Keratinocyte (primary cell): ENCODE data around the gene TBC1D16. TPM values are rescaled to one million over a fixed set of nuclear protein-coding genes. Genes with fewer than 3 reads are reported as not detected.

Experiments used
- DNase-seq: peaks from one replicate; pipeline ENCODE4 v3.0.0-alpha.2; 2011; ENCODE audit warnings: low read depth, missing footprints, low spot score
- FAIRE-seq: peaks from 2 replicates; lab custom pipeline; 2011; peaks lifted over from hg19 to GRCh38; lab: Jason Lieb, UNC
- H2AFZ ChIP-seq: 2 replicates; pipeline ENCODE4 v1.6.0; 2012; ENCODE audit warnings: low read length, control low read depth, inconsistent platforms; ENCODE audit not compliant: control insufficient read depth
- H3K27ac ChIP-seq: 2 replicates; pipeline ENCODE4 v1.5.1; 2011; ENCODE audit warnings: low read length; ENCODE audit not compliant: control insufficient read depth, insufficient read depth
- H3K27me3 ChIP-seq: 3 replicates; pipeline ENCODE4 v1.6.0; 2011; ENCODE audit warnings: low read length; ENCODE audit not compliant: control insufficient read depth, insufficient read depth; ENCODE audit errors: extremely low read depth
- H3K36me3 ChIP-seq, 2 experiments: 2 replicates in 1 of 2; 3 replicates in 1 of 2; pipeline ENCODE4 v1.5.1; 2011; ENCODE audit warnings: low read length in 2 of 2, mild to moderate bottlenecking in 1 of 2; ENCODE audit not compliant: control insufficient read depth in 2 of 2, insufficient read depth in 2 of 2; ENCODE audit errors: extremely low read depth in 1 of 2
- H3K4me1 ChIP-seq: 3 replicates; pipeline ENCODE4 v1.5.1; 2011; ENCODE audit warnings: low read length; ENCODE audit not compliant: control insufficient read depth, insufficient read depth; ENCODE audit errors: extremely low read depth
- H3K4me2 ChIP-seq: 3 replicates; pipeline ENCODE4 v1.6.0; 2011; ENCODE audit warnings: low read depth, low read length; ENCODE audit not compliant: control insufficient read depth, insufficient read depth; ENCODE audit errors: extremely low read depth
- H3K4me3 ChIP-seq, 3 experiments: fragments of 200-600 bp in 1 of 3; sonication (generic) in 1 of 3; 2 replicates in 2 of 3; 3 replicates in 1 of 3; pipeline ENCODE4 v1.5.1; 2011 to 2016; ENCODE audit warnings: low read length in 3 of 3, mild to moderate bottlenecking in 3 of 3, control low read depth in 2 of 3, inconsistent platforms in 1 of 3, low read depth in 1 of 3, mixed read lengths in 1 of 3, mixed run types in 1 of 3, moderate library complexity in 1 of 3; ENCODE audit not compliant: control insufficient read depth in 2 of 3, insufficient read depth in 2 of 3; ENCODE audit errors: extremely low read depth in 1 of 3
- H3K79me2 ChIP-seq: 2 replicates; pipeline ENCODE4 v1.6.0; 2012; ENCODE audit warnings: low read length; ENCODE audit not compliant: control insufficient read depth, insufficient read depth
- H3K9ac ChIP-seq: 3 replicates; pipeline ENCODE4 v1.6.0; 2011; ENCODE audit warnings: low read length; ENCODE audit not compliant: control insufficient read depth, insufficient read depth; ENCODE audit errors: extremely low read depth
- H3K9me1 ChIP-seq: 3 replicates; pipeline ENCODE4 v1.6.0; 2011; ENCODE audit warnings: low read length; ENCODE audit not compliant: control insufficient read depth, insufficient read depth; ENCODE audit errors: extremely low read depth
- H3K9me3 ChIP-seq: 2 replicates; pipeline ENCODE4 v1.5.1; 2012; ENCODE audit warnings: low read depth, low read length; ENCODE audit not compliant: control insufficient read depth
- H4K20me1 ChIP-seq: 3 replicates; pipeline ENCODE4 v1.6.0; 2011; ENCODE audit warnings: low read length; ENCODE audit not compliant: control insufficient read depth, insufficient read depth; ENCODE audit errors: extremely low read depth
- CTCF ChIP-seq, 3 experiments: IDR thresholded peaks in 1 of 3; conservative IDR thresholded peaks in 1 of 3; optimal IDR thresholded peaks in 1 of 3; 2 replicates in 2 of 3; 3 replicates in 1 of 3; pipeline versions ENCODE3 to v1.5.1; 2011; ENCODE audit warnings: low read length in 3 of 3, mild to moderate bottlenecking in 3 of 3, moderate library complexity in 2 of 3, control low read depth in 1 of 3, inconsistent platforms in 1 of 3; ENCODE audit not compliant: insufficient read depth in 2 of 3; ENCODE audit errors: extremely low read depth in 1 of 3
- EZH2 ChIP-seq: IDR thresholded peaks from one replicate; pipeline ENCODE4 v1.6.1; 2012; ENCODE audit warnings: inconsistent platforms, mild to moderate bottlenecking, low read length, moderate library complexity
- dilution Hi-C: fragments of 300-500 bp; cut with MboI; formaldehyde crosslinking; loops from one replicate; pipeline ENCODE4 v1.7.0; 2020; ENCODE audit warnings: low sequenced_read_pairs; ENCODE audit not compliant: extremely low pct_ligation_motif_present
- polyA plus RNA-seq, 5 experiments: library from polyadenylated mRNA; depleted of rRNA in 3 of 5; stranded (reverse) in 3 of 5; stranded (forward) in 1 of 5; unstranded in 1 of 5; fragments of >200 nt; gene quantifications; 1 replicate in 1 of 5; 2 replicates in 3 of 5; 3 replicates in 1 of 5; pipeline versions ENCODE4 v1.2.1 to v1.2.3, GENCODE V29; 2011 to 2012; ENCODE audit warnings: missing spikeins in 2 of 5, low read depth in 1 of 5, low replicate concordance in 1 of 5

The TBC1D16 gene
- polyA plus RNA-seq, 1 donor (not counting 4 experiments of a cell fraction or from before 2014, with no cell fraction given), result 8.6 TPM

GRCh38 chr17:79924639-79924976 is 111.1 kb downstream of the TBC1D16 start:
- Histone ChIP-seq H4K20me1 (no peaks in the 10 kb centered on the region), H3K27ac (no peak overlapping the region), H3K27me3 (peaks cover 54% of the 10 kb centered on the region), H3K36me3 (no peaks in the 10 kb centered on the region), H3K9ac (no peak overlapping the region), H2AFZ (no peak overlapping the region), H3K4me2 (no peak overlapping the region), H3K9me1 (no peaks in the 10 kb centered on the region), H3K79me2 (no peaks in the 10 kb centered on the region), H3K9me3 (no peaks in the 10 kb centered on the region), H3K4me1 (no peaks in the 10 kb centered on the region), H3K4me3 (no peak overlapping the region)
- dilution Hi-C loops, result no loop called here
- DNase-seq (no peak), FAIRE-seq (no peak)
- TF ChIP-seq EZH2 (no peak), CTCF (optimal IDR thresholded peaks at IDR 0.05 in 1 of 3, IDR thresholded peaks at IDR 0.05 in 1 of 3, conservative IDR thresholded peaks at IDR 0.05 in 1 of 3; ENCODE audit: extremely low read depth in 1 of 3, insufficient read depth in 2 of 3, low read length in 3 of 3) (no peak)

DNA sequence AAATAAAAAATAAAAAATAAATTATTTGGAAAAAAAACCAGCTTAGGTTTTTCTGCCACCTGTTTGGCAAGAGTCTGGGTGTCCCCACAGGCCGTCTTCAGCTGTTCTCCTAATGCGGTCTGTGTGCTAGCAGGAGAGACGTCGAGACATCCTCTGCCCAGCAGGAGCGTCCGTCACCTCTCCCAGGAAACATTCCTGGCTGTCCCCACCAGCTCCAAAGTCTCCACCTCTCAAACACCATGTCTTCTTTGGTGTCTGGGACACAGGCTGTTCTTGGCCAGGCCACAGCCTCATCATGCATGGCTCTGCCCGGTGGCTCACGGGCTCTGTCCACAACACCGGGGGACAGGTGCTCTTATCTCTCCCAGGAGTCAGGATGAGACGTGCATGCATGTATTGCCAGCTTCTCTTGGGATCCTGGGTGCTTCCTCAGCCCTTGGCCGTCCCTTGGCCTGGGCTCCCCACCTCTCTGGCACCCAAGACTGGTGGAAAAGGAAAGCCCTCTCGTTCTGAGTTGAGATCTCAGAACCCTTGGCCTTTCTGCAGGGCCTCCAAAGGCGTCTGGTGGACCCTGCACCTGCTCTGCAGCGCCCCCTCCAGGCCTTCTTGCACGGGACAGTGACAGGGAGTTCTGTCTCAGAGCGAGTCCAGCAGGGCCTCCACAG is 111.6 kb downstream of the TBC1D16 start:
- no peak for FAIRE-seq
- dilution Hi-C loops, result no loop called here

More for the DNA sequence above, 111.6 kb downstream of the TBC1D16 start:
- Histone ChIP-seq H3K4me1 (no peaks in the 10 kb centered on the region), H3K36me3 (no peaks in the 10 kb centered on the region), H3K4me2 (no peak overlapping the region), H3K9me1 (no peaks in the 10 kb centered on the region), H3K4me3 (no peak overlapping the region), H3K27me3 (peaks cover 53% of the 10 kb centered on the region), H3K9ac (no peak overlapping the region), H3K27ac (no peak overlapping the region), H4K20me1 (no peaks in the 10 kb centered on the region), H2AFZ (no peak overlapping the region), H3K9me3 (no peaks in the 10 kb centered on the region), H3K79me2 (no peaks in the 10 kb centered on the region)
- DNase-seq, result no peak
- TF ChIP-seq CTCF (optimal IDR thresholded peaks at IDR 0.05 in 1 of 3, IDR thresholded peaks at IDR 0.05 in 1 of 3, conservative IDR thresholded peaks at IDR 0.05 in 1 of 3; ENCODE audit: extremely low read depth in 1 of 3, insufficient read depth in 2 of 3, low read length in 3 of 3) (peak; percentile 52 to 63 (median 60)), EZH2 (no peak)
